H1 (cell line): ENCODE measurements around the gene SIGLEC12. TPM values are rescaled to one million over a fixed set of nuclear protein-coding genes. Genes with fewer than 3 reads are reported as not detected.

ENCODE experiments used
- CHD7 ChIP-seq: fragments of 300-600 bp; sonication (generic); IDR thresholded peaks from 2 replicates; pipeline ENCODE4 v1.7.1; 2012; ENCODE audit warnings: low read length, moderate library complexity, mild to moderate bottlenecking, inconsistent platforms; ENCODE audit not compliant: insufficient replicate concordance
- EGR1 ChIP-seq: IDR thresholded peaks from 2 replicates; pipeline ENCODE4 v1.6.1; 2011; ENCODE audit warnings: low read depth, low read length, borderline replicate concordance
- SP4 ChIP-seq: IDR thresholded peaks from 2 replicates; pipeline ENCODE4 v1.6.1; 2012; ENCODE audit warnings: low read length, inconsistent platforms
- polyA plus RNA-seq, 7 experiments: library from polyadenylated mRNA; depleted of rRNA in 3 of 7; stranded (reverse) in 5 of 7; unstranded in 2 of 7; fragments of >200 nt in 5 of 7; fragments of 200-250 nt in 2 of 7; gene quantifications; 1 replicate in 5 of 7; 2 replicates in 1 of 7; 4 replicates in 1 of 7; pipeline versions ENCODE4 v1.2.1 to v1.2.3, GENCODE V29; 2011 to 2013; ENCODE audit warnings: missing spikeins in 2 of 7, mixed read lengths in 2 of 7
- total RNA-seq: library from RNA; stranded (reverse); fragmentation: NEBNext Ultra II Directional; extraction: Animal tissue kit (Norgen Biotek cat#: 25700); gene quantifications from 2 replicates; pipeline ENCODE4 v1.2.1, GENCODE V29; 2021
- TF ChIP-seq, protein P1 (sequence below): IDR thresholded peaks from 2 replicates; pipeline ENCODE4 v1.6.1; 2012; ENCODE audit warnings: inconsistent platforms

Gene SIGLEC12
- total and polyA plus RNA-seq, 2 of the 8 experiments (the other 6 are each of a cell fraction or from before 2014, with no cell fraction given): not detected

DNA sequence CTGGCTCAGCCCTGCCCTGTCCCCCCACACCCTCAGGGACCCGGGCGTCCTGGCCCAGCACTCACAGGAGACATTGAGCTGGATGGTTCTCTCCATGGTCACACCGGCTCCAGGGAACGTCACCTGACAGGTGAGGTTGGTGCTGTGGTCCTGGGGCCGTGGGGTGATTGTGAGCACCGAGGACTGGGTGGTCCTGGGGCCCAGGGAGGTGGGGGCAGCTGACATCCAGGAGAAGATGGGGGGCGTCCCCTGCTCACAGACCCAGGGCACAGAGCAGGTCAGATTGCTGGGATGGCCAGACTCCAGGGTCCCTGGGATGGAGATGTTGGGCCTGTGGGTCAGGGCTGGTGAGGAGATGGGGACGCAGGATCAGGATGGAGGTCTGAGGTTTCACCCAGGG lies 29.0 kb upstream of the SIGLEC12 start (continued):
- TF ChIP-seq CHD7 (no peak), EGR1 (no peak), SP4 (no peak)
- TF ChIP-seq, protein P1, sequence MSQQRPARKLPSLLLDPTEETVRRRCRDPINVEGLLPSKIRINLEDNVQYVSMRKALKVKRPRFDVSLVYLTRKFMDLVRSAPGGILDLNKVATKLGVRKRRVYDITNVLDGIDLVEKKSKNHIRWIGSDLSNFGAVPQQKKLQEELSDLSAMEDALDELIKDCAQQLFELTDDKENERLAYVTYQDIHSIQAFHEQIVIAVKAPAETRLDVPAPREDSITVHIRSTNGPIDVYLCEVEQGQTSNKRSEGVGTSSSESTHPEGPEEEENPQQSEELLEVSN: no peak
